CD4-positive, alpha-beta T cell treated with Interferon gamma for 1 hour (primary cell): Measurements from ENCODE around the gene GABRG1.

Source experiments
- DNase-seq: peaks from one replicate; pipeline ENCODE4 v3.0.0-alpha.2; 2020

The GABRG1 gene

DNA sequence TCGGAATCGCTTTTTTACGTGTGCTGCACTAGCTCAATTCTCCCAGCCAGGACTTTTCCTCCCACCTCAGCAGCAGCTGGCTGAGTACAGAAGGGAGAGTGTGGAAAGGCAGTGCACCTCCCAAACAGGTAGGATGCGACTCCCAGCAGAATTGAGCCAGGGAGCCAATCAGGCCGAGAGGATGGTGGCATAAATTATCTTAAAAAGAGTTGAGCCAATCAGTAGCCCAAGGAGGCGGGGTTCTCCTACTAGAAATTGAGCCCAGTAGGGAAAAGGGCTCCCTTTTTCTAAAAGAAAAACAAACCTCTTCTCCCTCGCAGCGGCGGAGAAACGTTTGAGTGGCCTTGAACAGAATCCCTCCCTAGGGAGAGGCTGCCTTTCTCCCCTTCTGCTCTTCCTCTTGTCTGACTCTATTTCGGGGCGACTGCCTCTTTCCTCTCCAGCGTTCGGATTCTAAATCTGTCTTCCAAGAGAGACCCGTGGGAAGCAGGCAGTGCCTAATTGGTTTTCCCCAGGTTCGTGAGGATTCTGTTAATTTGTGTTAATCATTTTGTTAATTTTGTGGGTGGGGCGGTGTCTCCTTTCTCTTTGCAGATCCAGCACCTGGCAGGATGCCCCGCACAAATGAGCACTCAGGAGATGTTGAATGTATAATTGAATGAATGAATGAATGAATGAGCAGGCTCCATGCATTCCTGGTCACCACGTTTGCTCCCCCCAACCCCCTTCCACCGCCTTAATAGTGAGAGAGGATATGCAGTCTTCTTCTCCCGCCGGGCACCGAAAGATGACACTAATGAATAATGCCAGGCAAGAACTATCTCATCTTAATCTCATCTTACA lies at the start of gene GABRG1:
Gene GABRG1, minus strand, starts transcription at position 142 of the 843 bp plus-strand sequence. Its CDS starts 141 bp downstream, at position 1.
- no peak for DNase-seq

DNA sequence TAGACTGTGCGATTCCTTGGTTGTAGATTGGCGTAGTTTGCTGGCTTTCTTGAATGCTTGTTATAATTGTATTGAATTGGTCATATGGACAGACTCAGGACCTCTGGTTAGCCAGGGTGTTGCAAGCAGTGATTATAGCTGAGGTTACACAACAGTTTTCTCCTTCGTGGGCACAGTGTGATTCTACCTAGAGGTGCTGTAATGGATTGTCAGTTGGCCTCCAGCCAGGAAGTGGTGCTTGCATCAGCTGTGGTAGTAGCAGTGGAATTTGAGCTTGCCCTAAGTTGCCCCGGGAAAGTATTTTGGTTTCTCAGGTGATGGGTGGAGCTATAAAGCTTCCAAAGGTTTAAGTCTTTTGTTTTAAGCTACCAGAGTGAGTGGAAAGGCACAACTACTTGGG lies 23.1 kb upstream of the GABRG1 start:
- DNase-seq, result no peak

DNA sequence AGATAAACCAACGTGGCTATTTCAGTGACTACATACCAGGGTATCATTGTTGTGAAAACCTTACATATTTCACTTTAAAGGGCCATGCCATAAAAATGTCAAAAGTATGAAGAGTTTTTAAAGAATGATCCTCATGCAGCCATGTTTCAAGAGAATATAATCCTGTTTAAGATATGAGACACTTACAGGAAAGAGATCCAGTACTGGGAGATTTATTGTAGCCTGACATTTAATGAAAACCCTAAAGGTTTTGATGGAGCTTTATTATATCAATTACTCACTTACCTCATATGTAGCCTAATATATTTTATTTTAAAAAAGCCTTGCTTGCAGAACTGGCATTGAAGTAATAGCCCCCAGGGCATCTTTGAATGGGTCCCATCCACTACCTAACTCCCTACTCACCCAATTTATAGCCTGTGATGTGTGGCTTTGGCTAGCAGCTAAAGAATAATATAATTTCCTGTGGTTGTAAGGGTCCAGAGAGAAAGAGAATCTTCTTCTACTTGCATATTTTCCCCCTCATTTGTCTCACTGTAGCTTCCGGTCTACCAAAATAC lies 7.7 kb upstream of the GABRG1 start:
- DNase-seq, result no peak

DNA sequence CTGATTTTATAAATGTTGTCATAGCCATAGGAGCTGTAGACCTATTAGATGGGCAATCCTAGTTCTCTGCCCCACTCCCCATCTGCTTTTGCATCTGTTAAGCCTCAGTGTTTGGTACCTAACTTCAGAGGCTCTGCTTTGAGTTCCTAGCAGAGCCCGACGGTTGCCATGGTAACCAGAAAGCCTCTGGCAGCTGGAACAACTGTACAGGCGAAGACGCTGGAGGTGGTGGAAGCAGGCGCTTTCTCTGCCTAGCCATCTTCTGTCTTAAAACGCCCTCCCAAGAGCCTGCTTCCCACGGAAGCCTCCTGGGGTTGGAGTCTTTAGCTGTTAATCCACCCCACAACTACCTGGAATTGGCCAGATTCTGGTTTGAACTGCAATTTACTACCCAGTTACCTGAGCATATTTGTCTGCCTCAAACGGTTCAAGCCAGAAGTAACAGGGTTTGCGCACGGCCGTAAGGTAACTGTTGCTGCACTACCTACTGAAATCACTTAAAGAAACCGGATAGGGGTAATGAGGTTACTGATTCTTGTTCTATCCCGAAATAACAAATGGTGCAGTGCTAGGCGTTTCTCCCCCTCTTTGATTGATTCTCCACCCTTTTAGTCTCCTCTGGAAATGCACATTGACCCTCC lies 1.0 kb upstream of the GABRG1 start:
- DNase-seq, result no peak

DNA sequence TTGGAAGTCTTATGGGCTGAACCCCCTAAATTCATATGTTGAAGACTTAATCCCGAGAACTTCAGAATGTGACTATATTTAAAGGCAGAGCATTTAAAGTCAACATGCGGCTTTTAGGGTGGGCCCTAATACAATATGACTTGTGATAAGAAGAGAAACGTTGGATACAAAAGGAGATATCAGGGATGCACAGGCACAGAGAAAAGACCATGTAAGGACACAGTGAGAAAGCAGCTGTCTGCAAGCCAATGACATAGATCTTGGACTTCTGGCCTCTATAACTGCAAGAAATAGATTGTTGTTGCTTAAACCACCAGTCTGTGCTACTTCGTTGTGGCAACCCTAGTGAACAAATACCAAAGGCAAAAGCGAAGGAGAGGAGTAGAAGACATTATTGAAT lies 42.2 kb downstream of the GABRG1 start:
- no peak for DNase-seq

DNA sequence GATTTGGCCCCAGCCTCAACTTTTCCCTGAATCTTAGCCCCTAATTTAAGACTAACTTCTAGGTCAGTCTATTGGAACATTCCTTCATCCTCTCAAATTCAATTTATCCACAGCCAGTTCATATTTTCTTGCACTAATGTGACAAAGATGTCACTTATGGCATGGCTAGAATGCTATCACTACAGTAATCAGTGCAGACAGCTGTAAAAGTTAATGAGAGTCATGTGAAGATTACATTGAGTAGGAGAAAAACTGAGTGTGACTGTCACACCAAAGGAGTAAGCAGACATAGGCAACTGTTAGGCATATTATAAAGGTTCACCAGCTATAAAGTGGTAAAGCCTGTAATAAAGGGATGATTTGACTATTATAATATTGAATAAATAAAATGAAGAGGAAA lies 42.6 kb downstream of the GABRG1 start:
- DNase-seq, result no peak

DNA sequence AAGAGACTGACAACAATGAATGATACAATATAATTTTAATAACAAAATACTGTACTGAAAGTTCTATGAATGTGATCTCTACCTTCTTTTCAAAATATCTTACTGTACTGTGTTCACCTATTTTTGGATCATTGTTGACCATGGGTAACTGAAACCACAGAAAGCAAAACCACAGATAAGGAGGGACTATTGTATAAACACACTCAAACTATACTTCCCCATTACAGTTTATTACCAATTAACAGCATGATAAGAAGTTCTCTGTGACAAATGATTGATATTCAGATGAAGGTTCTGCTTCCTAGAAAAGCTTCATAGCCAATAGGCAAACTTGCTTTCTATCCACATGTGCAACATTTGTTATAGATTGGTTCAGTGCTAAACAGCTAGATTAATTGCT lies 50.1 kb downstream of the GABRG1 start:
- no peak for DNase-seq

DNA sequence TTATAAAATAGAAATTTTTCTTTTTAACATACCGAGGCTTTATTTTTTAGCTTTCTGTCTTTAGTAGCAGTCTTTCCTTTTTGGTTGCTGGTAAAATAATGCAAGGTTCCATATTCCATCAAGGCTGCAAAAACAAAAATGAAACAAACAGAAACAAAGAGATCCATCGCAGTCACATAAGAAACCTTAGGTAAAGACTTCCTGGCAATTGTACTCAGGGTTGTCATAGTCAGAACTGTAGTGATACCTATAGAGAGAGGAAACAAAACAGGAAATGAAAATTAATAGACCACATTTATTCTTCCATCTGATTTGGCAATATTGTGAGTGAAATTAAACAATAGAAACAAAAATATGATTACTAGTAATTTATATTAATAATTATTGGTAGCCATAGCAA lies 72.5 kb downstream of the GABRG1 start:
- DNase-seq, result no peak

DNA sequence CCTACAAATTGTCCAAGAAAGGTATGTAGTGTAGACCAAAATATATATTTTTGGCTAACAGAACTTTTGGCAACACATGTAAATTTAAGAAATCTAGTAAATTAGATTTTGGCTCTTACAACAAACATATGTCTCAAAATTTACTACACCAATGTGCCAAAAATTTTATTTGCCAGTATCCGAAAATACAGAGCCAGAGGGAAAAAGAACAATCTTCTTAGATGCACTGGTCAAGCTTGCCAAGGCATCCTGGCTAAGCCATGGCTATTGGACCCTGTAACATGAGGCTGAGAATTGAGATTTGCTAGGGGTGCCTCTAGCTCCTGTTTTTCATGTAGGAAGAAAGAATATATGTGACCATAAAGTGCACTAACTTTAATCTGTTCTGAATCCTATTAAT lies 91.8 kb downstream of the GABRG1 start:
- DNase-seq, result no peak

DNA sequence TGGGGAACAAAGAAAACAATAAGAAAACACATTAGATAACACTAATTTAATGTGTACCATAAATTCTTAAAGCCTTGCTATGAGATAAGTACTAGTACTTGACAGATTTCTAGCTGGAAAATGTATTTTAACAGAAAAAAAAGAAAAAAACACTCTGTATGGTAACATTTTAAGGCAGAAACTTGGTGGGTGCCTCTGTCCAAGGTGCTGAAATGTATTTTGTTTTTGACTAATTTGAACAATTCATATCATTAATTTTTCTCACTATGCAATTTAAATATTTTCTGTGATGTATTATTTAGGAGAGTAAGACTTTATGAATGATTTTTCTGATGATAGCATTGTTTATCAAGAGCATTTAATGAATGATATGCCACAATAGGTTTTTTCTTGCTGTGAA lies 107.5 kb downstream of the GABRG1 start:
- no peak for DNase-seq

DNA sequence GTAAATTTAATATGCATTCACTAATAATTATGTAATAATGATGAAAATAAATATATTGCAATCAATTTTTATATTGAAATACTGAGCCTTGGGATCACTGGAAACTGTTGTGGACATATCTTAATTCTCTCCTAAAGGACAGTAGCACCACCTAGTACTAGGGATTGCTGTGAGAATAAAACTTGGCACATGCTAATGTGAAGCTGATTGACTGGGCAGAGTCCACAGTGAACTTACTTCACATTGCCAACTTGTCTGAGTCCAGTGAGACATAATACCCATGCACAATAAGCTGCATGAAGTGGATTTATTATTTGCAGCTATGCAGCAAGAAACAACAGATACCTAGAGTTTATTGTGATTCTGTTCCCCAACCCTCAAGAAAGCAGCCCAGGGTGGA lies 131.1 kb downstream of the GABRG1 start:
- no peak for DNase-seq

DNA sequence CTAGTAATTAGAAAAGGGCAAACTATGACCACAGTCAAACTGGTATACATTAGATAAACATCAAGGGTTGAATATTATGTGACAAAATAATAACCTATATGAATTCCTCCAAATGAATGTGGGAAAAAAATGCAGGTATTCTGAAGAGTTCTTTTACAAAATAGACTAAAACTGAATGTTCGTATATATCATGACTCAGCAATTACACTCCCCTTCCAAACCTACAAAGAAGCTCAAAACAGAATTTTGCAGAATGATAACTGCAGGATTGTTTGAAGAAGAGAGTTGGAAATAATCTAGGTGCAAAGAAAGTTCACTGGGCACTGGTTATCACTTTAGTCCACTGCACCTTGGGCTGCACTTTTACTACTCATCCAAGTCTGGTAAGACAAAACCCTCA lies 134.1 kb downstream of the GABRG1 start:
- DNase-seq, result no peak

DNA sequence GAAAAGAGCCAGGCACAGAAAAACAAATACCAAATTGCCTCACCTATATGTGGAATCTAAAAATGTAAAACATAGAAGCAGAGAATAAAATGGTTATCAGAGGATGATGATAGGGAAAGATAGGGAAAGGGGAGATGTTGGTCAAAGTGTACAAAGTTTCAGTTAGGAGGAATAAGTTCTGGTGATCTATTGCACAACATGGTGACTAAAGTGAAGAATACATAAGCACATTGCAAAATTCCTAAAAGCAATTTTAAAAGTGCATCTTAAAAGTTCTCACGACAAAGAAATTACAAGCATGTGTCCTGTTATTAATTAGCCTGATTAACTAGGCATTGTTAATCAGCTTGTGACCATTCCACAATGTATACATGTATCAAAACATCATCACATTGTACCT lies 136.0 kb downstream of the GABRG1 start:
- no peak for DNase-seq
